ENCODE measurements around the gene PLPP4. TPM values are rescaled to one million over a fixed set of nuclear protein-coding genes. Genes with fewer than 3 reads are reported as not detected.

The PLPP4 gene
- total and polyA plus RNA-seq, 2 experiments from 2014 or later, result 30.0 to 34.4 TPM

- TF ChIP-seq EZH2 (IDR thresholded peaks at IDR 0.05; ENCODE audit: insufficient read depth, poor library complexity, severe bottlenecking), result no peak
- no peak for TF ChIP-seq EZH2phosphoT487 (IDR thresholded peaks at IDR 0.05; ENCODE audit: insufficient read depth, low read depth)
- Histone ChIP-seq H3K4me1 (ENCODE audit: insufficient read depth) (peaks cover 15% of the 10 kb centered on the region), H3K36me3 (ENCODE audit: low read depth) (no peaks in the 10 kb centered on the region), H3K9me3 (ENCODE audit: low read depth) (no peaks in the 10 kb centered on the region), H3K4me2 (ENCODE audit: unreplicated experiment) (no peak overlapping the region), H3F3A (ENCODE audit: insufficient read depth) (peaks cover 13% of the 10 kb centered on the region; the same call in 1 of the 2 replicates), H4K20me1 (ENCODE audit: insufficient read depth) (no peaks in the 10 kb centered on the region), H3K4me3 (no peak overlapping the region), H3K9me2 (ENCODE audit: insufficient read depth) (peaks cover 3% of the 10 kb centered on the region; the same call in 1 of the 2 replicates), H3K27me3 (replicated peaks; ENCODE audit: insufficient read depth) (no peaks in the 10 kb centered on the region), H3K27ac (no peak overlapping the region), H2AFZ (no peak overlapping the region), H3K79me2 (ENCODE audit: insufficient read depth) (no peaks in the 10 kb centered on the region), H3K9ac (no peak overlapping the region)
- no peak for DNase-seq
- in situ Hi-C loops (cut with MboI), result no loop called here
- 49 to 53% methylated on average over 5 of the region's 5 CpGs for WGBS, 2 experiments (ENCODE audit: low coverage in 1 of 2, low lambda C conversion rate in 2 of 2, missing lambda C conversion rate in 2 of 2)
Measured at GRCh38 chr10:120609006-120609405, 152.0 kb downstream of the PLPP4 start.

GRCh38 chr10:120610791-120611190, 153.8 kb downstream of the PLPP4 start:
- peaks cover 3% of the 10 kb centered on the region; the same call in 1 of the 2 replicates for H3K9me2 ChIP-seq (ENCODE audit: insufficient read depth)
- in situ Hi-C loops (cut with MboI), result no loop called here
- peaks cover 13% of the 10 kb centered on the region; the same call in 1 of the 2 replicates for H3F3A ChIP-seq (ENCODE audit: insufficient read depth)
- H3K27me3 ChIP-seq (replicated peaks; ENCODE audit: insufficient read depth), result no peaks in the 10 kb centered on the region
- H3K4me2 ChIP-seq (ENCODE audit: unreplicated experiment), result no peak overlapping the region
- TF ChIP-seq EZH2 (IDR thresholded peaks at IDR 0.05; ENCODE audit: insufficient read depth, poor library complexity, severe bottlenecking) (no peak), EZH2phosphoT487 (IDR thresholded peaks at IDR 0.05; ENCODE audit: insufficient read depth, low read depth) (no peak)
- DNase-seq, result peak; percentile 26
- no peak overlapping the region for H3K27ac ChIP-seq
- peaks cover 1% of the 10 kb centered on the region for H3K9me3 ChIP-seq (ENCODE audit: low read depth)
- H3K9ac ChIP-seq, result no peak overlapping the region
- H3K36me3 ChIP-seq (ENCODE audit: low read depth), result no peaks in the 10 kb centered on the region
- no peaks in the 10 kb centered on the region for H4K20me1 ChIP-seq (ENCODE audit: insufficient read depth)
- H3K79me2 ChIP-seq (ENCODE audit: insufficient read depth), result no peaks in the 10 kb centered on the region
- H3K4me1 ChIP-seq (ENCODE audit: insufficient read depth), result peaks cover 15% of the 10 kb centered on the region
- H3K4me3 ChIP-seq, result no peak overlapping the region
- no peak overlapping the region for H2AFZ ChIP-seq

- H3K4me3 ChIP-seq, result no peak overlapping the region
- H3F3A ChIP-seq (ENCODE audit: insufficient read depth), result peaks cover 7% of the 10 kb centered on the region; the same call in 1 of the 2 replicates
- TF ChIP-seq EZH2 (IDR thresholded peaks at IDR 0.05; ENCODE audit: insufficient read depth, poor library complexity, severe bottlenecking) (no peak), EZH2phosphoT487 (IDR thresholded peaks at IDR 0.05; ENCODE audit: insufficient read depth, low read depth) (no peak)
- peaks cover 9% of the 10 kb centered on the region for H3K9me3 ChIP-seq (ENCODE audit: low read depth)
- peaks cover 8% of the 10 kb centered on the region for H3K4me1 ChIP-seq (ENCODE audit: insufficient read depth)
- H3K9me2 ChIP-seq (ENCODE audit: insufficient read depth), result no peaks in the 10 kb centered on the region
- 49 to 56% methylated on average over 2 of the region's 2 CpGs for WGBS, 2 experiments (ENCODE audit: low coverage in 1 of 2, low lambda C conversion rate in 2 of 2, missing lambda C conversion rate in 2 of 2)
- H3K4me2 ChIP-seq (ENCODE audit: unreplicated experiment), result no peak overlapping the region
- H2AFZ ChIP-seq, result no peak overlapping the region
- DNase-seq, result no peak
- H3K27me3 ChIP-seq (replicated peaks; ENCODE audit: insufficient read depth), result no peaks in the 10 kb centered on the region
- H3K27ac ChIP-seq, result no peak overlapping the region
- no peaks in the 10 kb centered on the region for H3K36me3 ChIP-seq (ENCODE audit: low read depth)
- in situ Hi-C loops (cut with MboI), result no loop called here
- no peak overlapping the region for H3K9ac ChIP-seq
- H3K79me2 ChIP-seq (ENCODE audit: insufficient read depth), result no peaks in the 10 kb centered on the region
- H4K20me1 ChIP-seq (ENCODE audit: insufficient read depth), result no peaks in the 10 kb centered on the region
Measured at GRCh38 chr10:120612756-120613155, 155.7 kb downstream of the PLPP4 start.

DNA sequence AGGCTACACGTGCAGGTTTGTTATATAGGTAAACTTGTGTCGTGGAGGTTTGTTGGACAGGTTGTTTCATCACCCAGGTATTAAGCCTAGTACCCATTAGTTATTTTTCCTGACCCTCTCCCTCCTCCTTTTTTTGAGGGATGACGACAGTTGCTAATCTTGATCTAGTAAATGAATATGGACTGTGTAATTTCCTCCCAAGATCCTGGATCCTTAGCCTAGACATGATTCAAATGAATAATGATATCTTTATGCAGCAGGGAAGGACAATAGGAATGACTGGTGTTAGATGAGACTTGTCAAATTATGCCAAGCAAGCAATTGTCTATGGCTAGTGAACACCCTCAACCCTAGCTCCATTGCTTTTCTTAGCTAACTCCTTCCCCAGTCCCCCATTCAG, 156.2 kb downstream of the PLPP4 start:
- H3K4me3 ChIP-seq, result no peak overlapping the region

DNA sequence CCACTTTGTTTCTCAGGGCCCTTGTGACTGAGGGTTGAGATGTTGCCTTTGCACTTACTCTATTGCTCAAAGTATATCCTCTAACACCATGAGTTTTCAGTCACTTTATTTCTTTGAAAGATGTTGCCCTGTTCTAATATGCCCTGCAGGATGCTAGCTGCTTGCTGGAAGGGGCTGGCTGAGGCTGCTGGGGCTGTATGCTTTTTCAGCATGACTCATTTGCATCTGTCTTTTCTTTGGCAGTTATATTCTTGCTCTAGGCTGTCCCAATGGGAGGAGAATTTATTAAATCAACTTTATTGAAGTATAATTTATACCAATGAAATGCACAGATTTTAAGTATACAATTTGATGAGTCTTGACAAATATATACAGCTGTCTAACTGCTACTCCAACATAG, 157.7 kb downstream of the PLPP4 start:
- Histone ChIP-seq H3K9ac (no peak overlapping the region), H3F3A (ENCODE audit: insufficient read depth) (no peaks in the 10 kb centered on the region), H3K4me1 (ENCODE audit: insufficient read depth) (0 out of 2 replicates have a peak, but pooled peaks cover 2% of the 10 kb centered on the region), H3K27me3 (replicated peaks; ENCODE audit: insufficient read depth) (no peaks in the 10 kb centered on the region), H4K20me1 (ENCODE audit: insufficient read depth) (no peaks in the 10 kb centered on the region), H3K79me2 (ENCODE audit: insufficient read depth) (no peaks in the 10 kb centered on the region), H3K9me2 (ENCODE audit: insufficient read depth) (no peaks in the 10 kb centered on the region), H3K27ac (no peak overlapping the region), H3K4me2 (ENCODE audit: unreplicated experiment) (no peak overlapping the region), H3K4me3 (no peak overlapping the region), H3K36me3 (ENCODE audit: low read depth) (no peaks in the 10 kb centered on the region), H2AFZ (no peak overlapping the region), H3K9me3 (ENCODE audit: low read depth) (peaks cover 9% of the 10 kb centered on the region)
- TF ChIP-seq EZH2 (IDR thresholded peaks at IDR 0.05; ENCODE audit: insufficient read depth, poor library complexity, severe bottlenecking) (no peak), EZH2phosphoT487 (IDR thresholded peaks at IDR 0.05; ENCODE audit: insufficient read depth, low read depth) (no peak)
- in situ Hi-C loops (cut with MboI), result no loop called here
- DNase-seq, result no peak

More for the DNA sequence above, 156.2 kb downstream of the PLPP4 start:
- Histone ChIP-seq H3K4me1 (ENCODE audit: insufficient read depth) (peaks cover 4% of the 10 kb centered on the region), H2AFZ (no peak overlapping the region), H3K9ac (no peak overlapping the region), H3K9me3 (ENCODE audit: low read depth) (peaks cover 9% of the 10 kb centered on the region), H3K27ac (no peak overlapping the region), H3K79me2 (ENCODE audit: insufficient read depth) (no peaks in the 10 kb centered on the region), H3F3A (ENCODE audit: insufficient read depth) (0 out of 2 replicates have a peak, but pooled peaks cover 3% of the 10 kb centered on the region), H3K9me2 (ENCODE audit: insufficient read depth) (no peaks in the 10 kb centered on the region), H3K4me2 (ENCODE audit: unreplicated experiment) (no peak overlapping the region), H3K27me3 (replicated peaks; ENCODE audit: insufficient read depth) (no peaks in the 10 kb centered on the region), H4K20me1 (ENCODE audit: insufficient read depth) (no peaks in the 10 kb centered on the region), H3K36me3 (ENCODE audit: low read depth) (no peaks in the 10 kb centered on the region)
- WGBS, 2 experiments (ENCODE audit: low coverage in 1 of 2, low lambda C conversion rate in 2 of 2, missing lambda C conversion rate in 2 of 2), result 36 to 43% methylated on average over 3 of the region's 3 CpGs
- DNase-seq, result no peak
- in situ Hi-C loops (cut with MboI), result no loop called here
- TF ChIP-seq EZH2 (IDR thresholded peaks at IDR 0.05; ENCODE audit: insufficient read depth, poor library complexity, severe bottlenecking) (no peak), EZH2phosphoT487 (IDR thresholded peaks at IDR 0.05; ENCODE audit: insufficient read depth, low read depth) (no peak)

Data from GM23248 (cell line).